Keratinocyte (primary cell): ENCODE results near the gene UBE2V1. TPM values are rescaled to one million over a fixed set of nuclear protein-coding genes. Genes with fewer than 3 reads are reported as not detected.
"Not testable (repeated sequence)": the region's sequence is repeated elsewhere in the genome, so short reads cannot be mapped to it uniquely, and the experiment has no call there.

Experiments
- DNase-seq: peaks from one replicate; pipeline ENCODE4 v3.0.0-alpha.2; 2011; ENCODE audit warnings: low read depth, missing footprints, low spot score
- FAIRE-seq: peaks from 2 replicates; lab custom pipeline; 2011; peaks lifted over from hg19 to GRCh38; lab: Jason Lieb, UNC
- H2AFZ ChIP-seq: 2 replicates; pipeline ENCODE4 v1.6.0; 2012; ENCODE audit warnings: low read length, control low read depth, inconsistent platforms; ENCODE audit not compliant: control insufficient read depth
- H3K27ac ChIP-seq: 2 replicates; pipeline ENCODE4 v1.5.1; 2011; ENCODE audit warnings: low read length; ENCODE audit not compliant: control insufficient read depth, insufficient read depth
- H3K27me3 ChIP-seq: 3 replicates; pipeline ENCODE4 v1.6.0; 2011; ENCODE audit warnings: low read length; ENCODE audit not compliant: control insufficient read depth, insufficient read depth; ENCODE audit errors: extremely low read depth
- H3K36me3 ChIP-seq, 2 experiments: 2 replicates in 1 of 2; 3 replicates in 1 of 2; pipeline ENCODE4 v1.5.1; 2011; ENCODE audit warnings: low read length in 2 of 2, mild to moderate bottlenecking in 1 of 2; ENCODE audit not compliant: control insufficient read depth in 2 of 2, insufficient read depth in 2 of 2; ENCODE audit errors: extremely low read depth in 1 of 2
- H3K4me1 ChIP-seq: 3 replicates; pipeline ENCODE4 v1.5.1; 2011; ENCODE audit warnings: low read length; ENCODE audit not compliant: control insufficient read depth, insufficient read depth; ENCODE audit errors: extremely low read depth
- H3K4me2 ChIP-seq: 3 replicates; pipeline ENCODE4 v1.6.0; 2011; ENCODE audit warnings: low read depth, low read length; ENCODE audit not compliant: control insufficient read depth, insufficient read depth; ENCODE audit errors: extremely low read depth
- H3K4me3 ChIP-seq, 3 experiments: fragments of 200-600 bp in 1 of 3; sonication (generic) in 1 of 3; 2 replicates in 2 of 3; 3 replicates in 1 of 3; pipeline ENCODE4 v1.5.1; 2011 to 2016; ENCODE audit warnings: low read length in 3 of 3, mild to moderate bottlenecking in 3 of 3, control low read depth in 2 of 3, inconsistent platforms in 1 of 3, low read depth in 1 of 3, mixed read lengths in 1 of 3, mixed run types in 1 of 3, moderate library complexity in 1 of 3; ENCODE audit not compliant: control insufficient read depth in 2 of 3, insufficient read depth in 2 of 3; ENCODE audit errors: extremely low read depth in 1 of 3
- H3K79me2 ChIP-seq: 2 replicates; pipeline ENCODE4 v1.6.0; 2012; ENCODE audit warnings: low read length; ENCODE audit not compliant: control insufficient read depth, insufficient read depth
- H3K9ac ChIP-seq: 3 replicates; pipeline ENCODE4 v1.6.0; 2011; ENCODE audit warnings: low read length; ENCODE audit not compliant: control insufficient read depth, insufficient read depth; ENCODE audit errors: extremely low read depth
- H3K9me1 ChIP-seq: 3 replicates; pipeline ENCODE4 v1.6.0; 2011; ENCODE audit warnings: low read length; ENCODE audit not compliant: control insufficient read depth, insufficient read depth; ENCODE audit errors: extremely low read depth
- H3K9me3 ChIP-seq: 2 replicates; pipeline ENCODE4 v1.5.1; 2012; ENCODE audit warnings: low read depth, low read length; ENCODE audit not compliant: control insufficient read depth
- H4K20me1 ChIP-seq: 3 replicates; pipeline ENCODE4 v1.6.0; 2011; ENCODE audit warnings: low read length; ENCODE audit not compliant: control insufficient read depth, insufficient read depth; ENCODE audit errors: extremely low read depth
- EZH2 ChIP-seq: IDR thresholded peaks from one replicate; pipeline ENCODE4 v1.6.1; 2012; ENCODE audit warnings: inconsistent platforms, mild to moderate bottlenecking, low read length, moderate library complexity
- dilution Hi-C: fragments of 300-500 bp; cut with MboI; formaldehyde crosslinking; loops from one replicate; pipeline ENCODE4 v1.7.0; 2020; ENCODE audit warnings: low sequenced_read_pairs; ENCODE audit not compliant: extremely low pct_ligation_motif_present
- polyA minus RNA-seq, 3 experiments: library from RNA; depleted of rRNA, polyadenylated mRNA; stranded (reverse); fragments of >200 nt; gene quantifications; 1 replicate in 1 of 3; 2 replicates in 1 of 3; 3 replicates in 1 of 3; pipeline ENCODE4 v1.2.3, GENCODE V29; 2011
- polyA plus RNA-seq, 5 experiments: library from polyadenylated mRNA; depleted of rRNA in 3 of 5; stranded (reverse) in 3 of 5; stranded (forward) in 1 of 5; unstranded in 1 of 5; fragments of >200 nt; gene quantifications; 1 replicate in 1 of 5; 2 replicates in 3 of 5; 3 replicates in 1 of 5; pipeline versions ENCODE4 v1.2.1 to v1.2.3, GENCODE V29; 2011 to 2012; ENCODE audit warnings: missing spikeins in 2 of 5, low read depth in 1 of 5, low replicate concordance in 1 of 5
- TF ChIP-seq, protein P1 (sequence below), 3 experiments: IDR thresholded peaks in 1 of 3; conservative IDR thresholded peaks in 1 of 3; optimal IDR thresholded peaks in 1 of 3; 2 replicates in 2 of 3; 3 replicates in 1 of 3; pipeline versions ENCODE3 to v1.5.1; 2011; ENCODE audit warnings: low read length in 3 of 3, mild to moderate bottlenecking in 3 of 3, moderate library complexity in 2 of 3, control low read depth in 1 of 3, inconsistent platforms in 1 of 3; ENCODE audit not compliant: insufficient read depth in 2 of 3; ENCODE audit errors: extremely low read depth in 1 of 3

The UBE2V1 gene
- polyA plus RNA-seq (61.8 to 155 TPM (median 117 TPM) in 3 replicates), polyA minus RNA-seq (32.3 to 92.9 TPM (median 62.0 TPM) in 3 replicates)
- polyA plus RNA-seq (2011; ENCODE audit: low read depth), result 233 TPM
- 146 and 182 TPM in 2 replicates for polyA plus RNA-seq (2011; cell fraction: cytosol; rRNA removed)
- 132 and 143 TPM in 2 replicates for polyA plus RNA-seq (2011; cell fraction: nucleus; rRNA removed)
- 92.0 and 131 TPM in 2 replicates for polyA plus RNA-seq (2012; ENCODE audit: low replicate concordance)
- 37.2 TPM for polyA minus RNA-seq (2011; cell fraction: cytosol; rRNA and poly(A)+ RNA removed)
- 32.3 and 62.8 TPM in 2 replicates for polyA minus RNA-seq (2011; cell fraction: nucleus; rRNA and poly(A)+ RNA removed)

DNA sequence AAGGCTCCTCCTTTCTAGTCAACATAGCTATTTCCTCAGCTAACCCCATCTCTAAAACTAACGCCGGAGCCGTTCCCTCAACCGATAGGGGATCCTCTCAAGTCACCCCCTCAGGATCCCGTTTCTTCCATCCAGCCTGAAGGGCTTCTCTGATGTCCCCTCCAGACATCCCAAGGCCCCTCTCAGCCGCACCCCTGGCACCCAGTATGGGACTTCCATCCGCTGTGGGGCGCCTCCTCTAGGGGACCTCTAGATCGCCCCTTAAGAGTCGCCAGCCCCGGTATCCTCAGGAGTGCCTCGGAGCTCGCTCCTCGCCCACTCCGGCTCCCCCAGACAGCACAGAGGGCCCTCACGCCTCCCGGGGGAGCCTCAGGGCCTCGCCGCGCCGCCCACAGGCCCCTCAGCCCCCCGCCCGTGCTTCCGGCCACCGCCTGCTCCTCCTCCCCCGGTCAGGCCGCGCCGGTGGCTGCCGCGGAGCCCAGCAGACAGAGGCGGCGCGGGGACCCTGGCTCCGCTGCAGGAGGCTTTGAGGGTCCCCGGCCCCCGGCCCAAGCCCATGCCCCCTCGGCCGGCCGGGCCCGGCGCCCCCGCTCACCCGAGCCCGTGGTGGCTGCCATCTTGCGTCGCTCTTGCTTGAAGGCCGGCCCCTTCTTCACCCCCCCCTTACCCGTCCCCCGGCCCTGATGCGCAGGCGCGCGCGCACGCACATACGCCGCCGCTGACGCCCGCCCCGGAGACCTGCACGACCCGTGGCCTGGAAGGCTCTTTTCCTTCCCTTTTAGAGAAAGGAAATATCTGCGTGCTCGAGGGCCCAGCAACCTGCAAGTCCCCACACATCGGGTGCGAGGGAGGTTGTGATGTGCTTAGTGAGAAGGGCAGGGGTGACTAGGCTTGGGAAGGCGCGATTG is at the start of gene UBE2V1:
Gene UBE2V1, minus strand, starts transcription at position 639 of the 908 bp plus-strand sequence. Its CDS starts 22 bp downstream, at position 617.
- Histone ChIP-seq H3K9me3 (no peaks in the 10 kb centered on the region), H2AFZ (peak within 1 kb of the TSS; percentile 92), H3K9ac (peak within 1 kb of the TSS; percentile 95), H3K9me1 (peaks cover 7% of the 10 kb centered on the region), H3K4me3 (peak within 1 kb of the TSS; percentile 84 to 85 (median 85)), H3K4me2 (peak within 1 kb of the TSS; percentile 100), H3K27me3 (no peaks in the 10 kb centered on the region), H3K27ac (peak within 1 kb of the TSS; percentile 87), H3K36me3 (peaks cover 6 to 14% of the 10 kb centered on the region in 2 experiments), H3K79me2 (peaks cover 59% of the 10 kb centered on the region), H4K20me1 (peaks cover 37% of the 10 kb centered on the region), H3K4me1 (peaks cover 45% of the 10 kb centered on the region)
- dilution Hi-C loops, result no loop called here
- no peak for FAIRE-seq
- DNase-seq, result no peak
- TF ChIP-seq, protein P1, sequence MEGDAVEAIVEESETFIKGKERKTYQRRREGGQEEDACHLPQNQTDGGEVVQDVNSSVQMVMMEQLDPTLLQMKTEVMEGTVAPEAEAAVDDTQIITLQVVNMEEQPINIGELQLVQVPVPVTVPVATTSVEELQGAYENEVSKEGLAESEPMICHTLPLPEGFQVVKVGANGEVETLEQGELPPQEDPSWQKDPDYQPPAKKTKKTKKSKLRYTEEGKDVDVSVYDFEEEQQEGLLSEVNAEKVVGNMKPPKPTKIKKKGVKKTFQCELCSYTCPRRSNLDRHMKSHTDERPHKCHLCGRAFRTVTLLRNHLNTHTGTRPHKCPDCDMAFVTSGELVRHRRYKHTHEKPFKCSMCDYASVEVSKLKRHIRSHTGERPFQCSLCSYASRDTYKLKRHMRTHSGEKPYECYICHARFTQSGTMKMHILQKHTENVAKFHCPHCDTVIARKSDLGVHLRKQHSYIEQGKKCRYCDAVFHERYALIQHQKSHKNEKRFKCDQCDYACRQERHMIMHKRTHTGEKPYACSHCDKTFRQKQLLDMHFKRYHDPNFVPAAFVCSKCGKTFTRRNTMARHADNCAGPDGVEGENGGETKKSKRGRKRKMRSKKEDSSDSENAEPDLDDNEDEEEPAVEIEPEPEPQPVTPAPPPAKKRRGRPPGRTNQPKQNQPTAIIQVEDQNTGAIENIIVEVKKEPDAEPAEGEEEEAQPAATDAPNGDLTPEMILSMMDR (optimal IDR thresholded peaks at IDR 0.05 in 1 of 3, IDR thresholded peaks at IDR 0.05 in 1 of 3, conservative IDR thresholded peaks at IDR 0.05 in 1 of 3; ENCODE audit: extremely low read depth in 1 of 3, insufficient read depth in 2 of 3, low read length in 3 of 3), result peak; percentile 39 to 53 (median 45)
- no peak for TF ChIP-seq EZH2

DNA sequence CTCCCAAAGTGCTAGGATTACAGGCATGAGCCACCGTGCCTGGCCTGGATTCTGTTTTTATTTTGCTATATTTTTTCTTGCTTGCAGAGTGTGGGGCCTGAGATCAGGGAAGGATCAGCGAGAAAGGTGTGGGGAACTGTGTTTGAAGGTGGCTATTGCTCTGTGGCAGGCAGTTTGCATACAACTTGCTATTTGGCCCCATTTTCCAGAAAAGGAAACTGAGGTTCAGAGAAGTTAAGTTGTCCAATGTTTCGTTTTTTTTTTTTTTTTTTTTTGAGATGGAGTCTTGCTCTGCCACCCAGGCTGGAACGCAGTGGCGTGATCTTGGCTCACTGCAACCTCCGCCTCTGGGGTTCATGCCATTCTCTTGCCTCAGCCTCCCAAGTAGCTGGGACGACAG is 48.5 kb upstream of the UBE2V1 start:
- H2AFZ ChIP-seq, H3K4me3 ChIP-seq, DNase-seq, H3K4me2 ChIP-seq, FAIRE-seq, H3K27me3 ChIP-seq, dilution Hi-C loops, H3K9me1 ChIP-seq, H3K9ac ChIP-seq, H3K79me2 ChIP-seq, H3K27ac ChIP-seq, H3K36me3 ChIP-seq, H4K20me1 ChIP-seq, H3K9me3 ChIP-seq: not testable (repeated sequence)
- peaks cover 25% of the 10 kb centered on the region for H3K4me1 ChIP-seq
